ENCODE measurements around the gene TSKU. TPM values are rescaled to one million over a fixed set of nuclear protein-coding genes. Genes with fewer than 3 reads are reported as not detected.

TSKU gene
- total RNA-seq, 2 experiments from 2014 or later: 1.5 to 1.8 TPM

GRCh38 chr11:76837696-76838677 is 54.8 kb downstream of the TSKU start:
- Histone ChIP-seq H4K20me1 (ENCODE audit: insufficient read depth, low read length) (no peaks in the 10 kb centered on the region), H3K79me2 (ENCODE audit: insufficient read depth, low read depth, low read length) (no peaks in the 10 kb centered on the region), H3K9me2 (ENCODE audit: insufficient read depth, low read length) (no peaks in the 10 kb centered on the region), H2AFZ (ENCODE audit: low read length) (no peak overlapping the region), H3K4me1 (ENCODE audit: insufficient read depth, low read length, poor library complexity, severe bottlenecking) (no peaks in the 10 kb centered on the region), H3K4me3 (ENCODE audit: low read depth, low read length, poor library complexity, severe bottlenecking) (no peak overlapping the region), H3K27ac (ENCODE audit: low read depth, low read length, poor library complexity, severe bottlenecking) (no peak overlapping the region), H3K36me3 (ENCODE audit: insufficient read depth, low read length) (no peaks in the 10 kb centered on the region), H3K9me3 (ENCODE audit: low read length) (no peaks in the 10 kb centered on the region), H3K4me2 (ENCODE audit: low read length) (no peak overlapping the region)
- BruUV-seq (replicated peaks): no TSS peak
- no peak for TF ChIP-seq CTCF (conservative IDR thresholded peaks at IDR 0.05; ENCODE audit: low read length)
- no peak for TF ChIP-seq EZH2phosphoT487 (IDR thresholded peaks at IDR 0.05; ENCODE audit: borderline replicate concordance, low read depth, low read length)
- CTCF ChIA-PET (ENCODE audit: unreplicated experiment): no interaction called here
- intact Hi-C loops (cut with micrococcal nuclease; ENCODE audit: unreplicated experiment): no loop called here
- no peak for DNase-seq (ENCODE audit: low spot score)
- POLR2A ChIA-PET: no interaction called here

GRCh38 chr11:76838678-76839068 is 55.5 kb downstream of the TSKU start:
- CTCF ChIA-PET (ENCODE audit: unreplicated experiment): no interaction called here

More at GRCh38 chr11:76838678-76839068, 55.5 kb downstream of the TSKU start:
- DNase-seq (ENCODE audit: low spot score): no peak
- no peak for TF ChIP-seq EZH2phosphoT487 (IDR thresholded peaks at IDR 0.05; ENCODE audit: borderline replicate concordance, low read depth, low read length)
- TF ChIP-seq CTCF (conservative IDR thresholded peaks at IDR 0.05; ENCODE audit: low read length): no peak
- Histone ChIP-seq H3K36me3 (ENCODE audit: insufficient read depth, low read length) (no peaks in the 10 kb centered on the region), H3K4me1 (ENCODE audit: insufficient read depth, low read length, poor library complexity, severe bottlenecking) (no peaks in the 10 kb centered on the region), H3K9me3 (ENCODE audit: low read length) (no peaks in the 10 kb centered on the region), H3K4me2 (ENCODE audit: low read length) (no peak overlapping the region), H3K9me2 (ENCODE audit: insufficient read depth, low read length) (no peaks in the 10 kb centered on the region), H3K4me3 (ENCODE audit: low read depth, low read length, poor library complexity, severe bottlenecking) (no peak overlapping the region), H3K27ac (ENCODE audit: low read depth, low read length, poor library complexity, severe bottlenecking) (no peak overlapping the region), H4K20me1 (ENCODE audit: insufficient read depth, low read length) (no peaks in the 10 kb centered on the region), H2AFZ (ENCODE audit: low read length) (no peak overlapping the region), H3K79me2 (ENCODE audit: insufficient read depth, low read depth, low read length) (no peaks in the 10 kb centered on the region)
- intact Hi-C loops (cut with micrococcal nuclease; ENCODE audit: unreplicated experiment): no loop called here
- POLR2A ChIA-PET: no interaction called here
- no TSS peak for BruUV-seq (replicated peaks)

Measured in OCI-LY7 (cell line).